PFSK-1 (cell line): Measurements from ENCODE around the gene HSF2BP.

Experiments used
- POLR2AphosphoS5 ChIP-seq: IDR thresholded peaks from 2 replicates; pipeline ENCODE4 v1.6.1; 2012; ENCODE audit warnings: low read depth, mild to moderate bottlenecking, control low read depth, low read length, moderate library complexity
- SIN3A ChIP-seq: IDR thresholded peaks from 2 replicates; pipeline ENCODE4 v1.6.1; 2012; ENCODE audit warnings: mild to moderate bottlenecking, low read length, moderate library complexity, borderline replicate concordance; ENCODE audit not compliant: insufficient read depth
- TAF1 ChIP-seq: IDR thresholded peaks from 2 replicates; pipeline ENCODE4 v1.6.1; 2012; ENCODE audit warnings: low read length, control low read depth, borderline replicate concordance; ENCODE audit not compliant: insufficient read depth
- TF ChIP-seq, protein P1 (sequence below), 2 experiments: IDR thresholded peaks; 2 replicates each; pipeline versions ENCODE4 v1.6.1 to v1.8.0; 2011 to 2012; ENCODE audit warnings: low read depth in 2 of 2, low read length in 2 of 2, control low read depth in 1 of 2, inconsistent platforms in 1 of 2, mild to moderate bottlenecking in 1 of 2, moderate library complexity in 1 of 2; ENCODE audit not compliant: insufficient read depth in 1 of 2

GRCh38 chr21:43640400-43640799 lies 18.9 kb downstream of the HSF2BP start:
- no peak for TF ChIP-seq POLR2AphosphoS5
- no peak for TF ChIP-seq SIN3A
- TF ChIP-seq TAF1: no peak
- TF ChIP-seq, protein P1, sequence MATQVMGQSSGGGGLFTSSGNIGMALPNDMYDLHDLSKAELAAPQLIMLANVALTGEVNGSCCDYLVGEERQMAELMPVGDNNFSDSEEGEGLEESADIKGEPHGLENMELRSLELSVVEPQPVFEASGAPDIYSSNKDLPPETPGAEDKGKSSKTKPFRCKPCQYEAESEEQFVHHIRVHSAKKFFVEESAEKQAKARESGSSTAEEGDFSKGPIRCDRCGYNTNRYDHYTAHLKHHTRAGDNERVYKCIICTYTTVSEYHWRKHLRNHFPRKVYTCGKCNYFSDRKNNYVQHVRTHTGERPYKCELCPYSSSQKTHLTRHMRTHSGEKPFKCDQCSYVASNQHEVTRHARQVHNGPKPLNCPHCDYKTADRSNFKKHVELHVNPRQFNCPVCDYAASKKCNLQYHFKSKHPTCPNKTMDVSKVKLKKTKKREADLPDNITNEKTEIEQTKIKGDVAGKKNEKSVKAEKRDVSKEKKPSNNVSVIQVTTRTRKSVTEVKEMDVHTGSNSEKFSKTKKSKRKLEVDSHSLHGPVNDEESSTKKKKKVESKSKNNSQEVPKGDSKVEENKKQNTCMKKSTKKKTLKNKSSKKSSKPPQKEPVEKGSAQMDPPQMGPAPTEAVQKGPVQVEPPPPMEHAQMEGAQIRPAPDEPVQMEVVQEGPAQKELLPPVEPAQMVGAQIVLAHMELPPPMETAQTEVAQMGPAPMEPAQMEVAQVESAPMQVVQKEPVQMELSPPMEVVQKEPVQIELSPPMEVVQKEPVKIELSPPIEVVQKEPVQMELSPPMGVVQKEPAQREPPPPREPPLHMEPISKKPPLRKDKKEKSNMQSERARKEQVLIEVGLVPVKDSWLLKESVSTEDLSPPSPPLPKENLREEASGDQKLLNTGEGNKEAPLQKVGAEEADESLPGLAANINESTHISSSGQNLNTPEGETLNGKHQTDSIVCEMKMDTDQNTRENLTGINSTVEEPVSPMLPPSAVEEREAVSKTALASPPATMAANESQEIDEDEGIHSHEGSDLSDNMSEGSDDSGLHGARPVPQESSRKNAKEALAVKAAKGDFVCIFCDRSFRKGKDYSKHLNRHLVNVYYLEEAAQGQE (IDR thresholded peaks at IDR 0.05; ENCODE audit: insufficient read depth in 1 of 2, low read depth in 2 of 2, low read length in 2 of 2): no peak
